Left lobe of liver (tissue), 2 donors: ENCODE results near the gene FHL2. TPM values are rescaled to one million over a fixed set of nuclear protein-coding genes. Genes with fewer than 3 reads are reported as not detected.

Experiments
- ATAC-seq: fragments of 200-7000 bp; cut with Tn5 transposase; one replicate; pipeline ENCODE4 v1.9.1; 2020; ENCODE audit warnings: mild to moderate bottlenecking, moderate library complexity
- DNase-seq: peaks from one replicate; pipeline ENCODE4 v3.0.0-alpha.2; 2020; ENCODE audit warnings: low spot score
- total RNA-seq: library from RNA; stranded (reverse); gene quantifications from one replicate; pipeline ENCODE4 v1.2.1, GENCODE V29; 2021
- donor health status: DM: no; HTN: no; CAD: no; lungs with moderate emphysema.
- donor health status: DM: no; HTN: yes; CAD: no.

FHL2 gene
- total RNA-seq, 1 donor from 2014 or later, result 5.5 TPM

- ATAC-seq (no peak), DNase-seq (no peak)
Observed at GRCh38 chr2:105381101-105381668, 17.7 kb downstream of the FHL2 start.

GRCh38 chr2:105380432-105381100 is 18.3 kb downstream of the FHL2 start:
- no peak for ATAC-seq

GRCh38 chr2:105379741-105380186 is 19.1 kb downstream of the FHL2 start:
- ATAC-seq, result no peak

More at GRCh38 chr2:105380432-105381100, 18.3 kb downstream of the FHL2 start:
- no peak for DNase-seq

GRCh38 chr2:105378921-105379383 is 19.9 kb downstream of the FHL2 start:
- DNase-seq, result no peak
- no peak for ATAC-seq

More at GRCh38 chr2:105379741-105380186, 19.1 kb downstream of the FHL2 start:
- DNase-seq, result no peak

- DNase-seq, result peak; percentile 36
- ATAC-seq, result no peak
Observed at GRCh38 chr2:105378276-105378840, 20.5 kb downstream of the FHL2 start.

- peak; percentile 28 for DNase-seq
- peak; percentile 77 for ATAC-seq
Observed at GRCh38 chr2:105377871-105378270, 21.0 kb downstream of the FHL2 start.

- no peak for ATAC-seq
Observed at GRCh38 chr2:105376789-105377240, 22.0 kb downstream of the FHL2 start.

GRCh38 chr2:105376010-105376409 is 22.8 kb downstream of the FHL2 start:
- DNase-seq, result no peak
- ATAC-seq, result no peak

More at GRCh38 chr2:105376789-105377240, 22.0 kb downstream of the FHL2 start:
- DNase-seq, result no peak

- DNase-seq (peak; percentile 24), ATAC-seq (peak; percentile 17)
Observed at GRCh38 chr2:105375001-105375561, 23.8 kb downstream of the FHL2 start.

- ATAC-seq (no peak), DNase-seq (no peak)
Observed at GRCh38 chr2:105373895-105374401, 24.9 kb downstream of the FHL2 start.

- ATAC-seq (no peak), DNase-seq (no peak)
Observed at GRCh38 chr2:105373344-105373781, 25.5 kb downstream of the FHL2 start.

- DNase-seq (no peak), ATAC-seq (no peak)
Observed at GRCh38 chr2:105371810-105372209, 27.0 kb downstream of the FHL2 start.

- DNase-seq (no peak), ATAC-seq (no peak)
Observed at GRCh38 chr2:105371156-105371555, 27.7 kb downstream of the FHL2 start.

- ATAC-seq, result peak; percentile 99
Observed at GRCh38 chr2:105369777-105370690, 28.8 kb downstream of the FHL2 start.

GRCh38 chr2:105368759-105369408 is 30.0 kb downstream of the FHL2 start:
- ATAC-seq, result no peak
- DNase-seq, result no peak

More at GRCh38 chr2:105369777-105370690, 28.8 kb downstream of the FHL2 start:
- peak; percentile 82 for DNase-seq

- no peak for DNase-seq
- no peak for ATAC-seq
Observed at GRCh38 chr2:105365206-105365605, 33.6 kb downstream of the FHL2 start.

GRCh38 chr2:105364436-105365139 is 34.3 kb downstream of the FHL2 start:
- ATAC-seq, result no peak
- DNase-seq, result no peak

- DNase-seq (no peak), ATAC-seq (no peak)
Observed at GRCh38 chr2:105362862-105363591, 35.8 kb downstream of the FHL2 start.
